Measurements from ENCODE around the gene SPDEF.

The SPDEF gene

DNA sequence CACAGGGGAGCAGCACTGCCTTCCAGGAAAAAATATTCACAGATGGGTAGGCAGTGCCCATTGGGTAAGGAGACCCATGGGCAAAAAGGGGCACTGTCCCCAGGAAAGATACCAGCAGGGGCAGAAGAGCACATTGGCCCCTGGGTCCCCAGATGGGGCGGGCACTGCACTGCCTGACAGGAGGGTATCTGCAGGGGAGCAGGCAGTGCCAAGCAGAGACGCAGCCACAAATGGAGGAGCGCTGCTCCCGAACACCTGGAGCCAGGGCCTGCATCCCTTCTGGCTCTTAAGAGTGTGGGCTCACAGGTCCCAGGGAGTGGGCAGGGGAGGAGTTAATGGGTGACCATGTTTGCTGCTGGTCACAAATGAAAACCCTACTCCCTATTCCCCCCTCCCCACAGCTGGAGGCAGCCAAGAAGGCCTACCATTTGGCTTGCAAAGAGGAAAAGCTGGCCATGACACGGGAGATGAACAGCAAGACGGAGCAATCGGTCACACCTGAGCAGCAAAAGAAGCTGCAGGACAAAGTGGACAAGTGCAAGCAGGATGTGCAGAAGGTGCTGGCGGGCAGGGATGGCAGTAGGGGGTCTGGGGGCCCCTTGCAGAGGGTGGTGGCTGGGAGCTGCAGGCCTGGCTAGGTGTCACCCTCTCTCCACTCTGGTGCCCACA is 27.0 kb downstream of the SPDEF start:
- no peak for DNase-seq (ENCODE audit: low read depth in 2 of 2, low spot score in 1 of 2)

DNA sequence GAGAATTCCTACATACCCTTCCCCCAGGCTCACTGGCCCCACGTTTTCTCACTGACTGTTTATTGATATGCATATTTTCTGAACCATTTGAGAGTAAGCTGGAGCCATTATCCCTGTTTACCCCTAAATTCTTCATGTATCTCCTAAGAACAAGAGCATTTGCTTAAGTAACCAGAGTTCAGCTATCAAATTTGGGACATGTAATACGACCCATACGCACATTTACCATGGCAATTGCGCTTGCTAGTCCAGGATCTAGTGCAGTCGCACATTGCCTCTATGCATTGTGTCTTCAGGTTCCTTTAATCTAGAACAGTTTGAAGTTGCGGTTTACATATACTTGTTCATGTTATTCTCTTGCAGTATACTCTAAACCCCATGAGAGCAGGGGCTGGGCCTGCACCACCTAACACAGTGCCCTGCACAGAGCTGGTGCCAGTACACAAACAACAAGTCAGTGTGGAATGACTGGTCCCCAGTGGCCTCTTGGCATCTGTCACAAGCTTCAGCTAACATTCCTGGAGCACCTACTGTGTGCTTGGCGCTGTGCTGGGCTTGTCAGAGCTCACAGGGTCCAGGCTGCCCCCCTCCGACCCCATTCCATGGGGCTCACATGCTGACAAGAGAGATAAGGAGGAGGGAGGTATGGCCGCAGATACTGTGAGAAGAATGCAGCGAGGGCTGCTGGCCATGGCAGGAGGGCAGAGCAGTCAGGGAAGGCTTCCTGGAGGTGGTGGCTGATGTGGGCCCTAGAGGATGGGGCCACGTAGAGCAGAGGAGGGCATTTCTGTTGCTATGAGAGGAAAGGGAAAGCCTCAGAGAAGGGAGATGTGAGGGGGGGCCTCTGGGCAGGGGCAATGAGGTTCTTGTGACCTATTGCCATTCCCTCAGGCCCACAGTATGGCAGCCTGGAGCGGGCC is 28.1 kb downstream of the SPDEF start:
- no peak for DNase-seq (ENCODE audit: low read depth in 2 of 2, low spot score in 1 of 2)

DNA sequence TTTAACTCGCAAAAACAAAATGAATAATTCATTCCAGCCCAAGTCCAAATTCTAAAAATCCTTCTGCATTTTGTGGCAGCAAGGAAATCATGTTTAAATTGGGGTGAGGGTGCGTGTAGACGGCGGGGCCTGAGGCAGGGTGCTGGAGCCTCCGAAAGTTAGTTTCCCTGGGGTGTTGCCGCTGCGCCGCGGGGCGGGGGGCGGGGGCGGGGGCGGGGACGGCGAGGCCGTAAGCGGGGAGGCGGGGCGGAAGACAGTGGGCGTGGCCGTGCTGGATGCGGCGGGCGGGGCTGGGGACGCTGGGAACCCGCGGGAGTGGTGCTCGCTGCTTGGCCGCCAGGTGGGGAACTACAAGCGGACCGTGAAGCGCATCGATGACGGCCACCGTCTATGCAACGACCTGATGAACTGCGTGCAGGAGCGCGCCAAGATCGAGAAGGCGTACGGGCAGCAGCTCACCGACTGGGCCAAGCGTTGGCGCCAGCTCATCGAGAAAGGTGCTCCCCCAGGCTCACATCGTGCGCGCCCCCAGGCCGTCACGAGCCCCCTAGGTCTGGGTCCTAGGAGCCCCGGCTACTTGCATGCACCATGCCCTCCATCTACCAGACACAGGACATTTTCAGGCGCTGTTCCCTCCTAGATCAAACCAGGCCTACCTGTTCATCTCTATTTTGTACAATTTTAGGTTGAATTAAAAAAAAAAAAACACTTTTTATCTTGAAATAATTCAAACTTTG is 29.0 kb downstream of the SPDEF start:
- DNase-seq (ENCODE audit: low read depth in 2 of 2, low spot score in 1 of 2): peak; percentile 92 to 93

DNA sequence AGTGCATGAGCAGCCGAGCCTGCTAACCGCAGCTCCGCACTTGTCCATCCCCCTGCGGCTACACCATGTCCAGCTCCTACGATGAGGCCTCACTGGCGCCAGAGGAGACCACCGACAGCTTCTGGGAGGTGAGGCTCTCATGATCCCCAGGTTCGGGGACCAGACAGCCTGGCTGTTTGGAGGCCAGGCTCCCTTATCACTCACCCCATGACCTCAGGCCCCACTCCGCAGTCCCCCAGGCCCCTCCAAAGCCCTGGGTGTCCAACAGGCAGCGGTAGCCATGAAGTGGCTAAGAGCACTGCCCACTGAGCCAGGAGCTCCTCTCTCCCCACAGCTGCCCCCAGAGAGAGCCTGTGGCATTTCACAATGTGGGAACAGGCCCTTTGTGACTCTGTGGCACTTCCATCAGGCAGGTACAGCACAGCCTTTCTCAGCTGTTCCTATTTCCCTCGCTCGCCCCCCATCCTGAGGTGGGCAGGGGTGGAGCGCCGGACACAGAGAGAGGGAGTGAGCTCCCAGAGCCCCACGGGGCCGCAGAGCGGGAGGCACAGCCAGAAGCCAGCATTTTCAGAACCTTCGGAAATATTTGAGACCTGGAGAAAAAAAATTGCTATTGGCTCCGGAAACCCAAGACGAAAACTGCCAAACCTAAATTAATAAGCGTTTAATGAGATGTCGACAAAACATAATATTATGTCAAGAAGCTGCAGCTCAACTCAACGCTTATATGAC is 29.7 kb downstream of the SPDEF start:
- no peak for DNase-seq (ENCODE audit: low read depth in 2 of 2, low spot score in 1 of 2)

DNA sequence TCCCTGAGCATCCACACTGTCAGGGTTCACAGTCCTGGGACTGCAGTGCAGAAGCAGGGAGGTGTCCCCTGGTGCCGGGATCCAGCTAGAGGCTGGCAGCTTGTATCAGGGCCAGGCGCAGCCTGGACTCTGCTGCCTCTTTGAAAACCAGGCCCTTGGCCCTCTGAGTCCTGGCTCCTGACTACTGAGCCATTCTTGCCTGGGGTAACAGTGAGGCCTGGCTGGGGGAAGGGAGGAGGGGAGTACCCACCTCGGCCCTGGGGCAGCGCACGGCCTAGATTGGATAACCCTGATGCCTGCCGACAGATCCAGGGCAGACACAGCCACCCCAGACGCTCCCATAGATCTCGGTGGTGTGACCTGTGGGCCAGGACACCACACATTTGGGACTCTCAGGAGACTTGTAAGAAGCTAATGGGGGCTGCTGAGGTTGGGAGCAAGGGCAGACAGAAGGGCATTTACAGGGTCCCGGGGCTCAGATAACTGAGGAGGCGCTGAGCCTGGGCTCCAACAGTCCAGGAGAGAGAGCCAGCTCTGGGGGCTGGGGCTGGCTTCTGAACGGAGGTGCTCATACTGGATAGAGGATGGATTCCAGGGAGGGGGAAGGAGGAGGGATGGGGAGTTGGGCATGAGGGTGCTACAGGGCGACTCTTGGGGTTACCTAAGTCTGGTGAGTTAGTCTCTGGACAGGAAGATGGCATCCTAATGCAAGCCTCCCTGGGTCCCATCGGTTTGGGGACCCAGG is 30.5 kb downstream of the SPDEF start:
- no peak for DNase-seq (ENCODE audit: low read depth in 2 of 2, low spot score in 1 of 2)

DNA sequence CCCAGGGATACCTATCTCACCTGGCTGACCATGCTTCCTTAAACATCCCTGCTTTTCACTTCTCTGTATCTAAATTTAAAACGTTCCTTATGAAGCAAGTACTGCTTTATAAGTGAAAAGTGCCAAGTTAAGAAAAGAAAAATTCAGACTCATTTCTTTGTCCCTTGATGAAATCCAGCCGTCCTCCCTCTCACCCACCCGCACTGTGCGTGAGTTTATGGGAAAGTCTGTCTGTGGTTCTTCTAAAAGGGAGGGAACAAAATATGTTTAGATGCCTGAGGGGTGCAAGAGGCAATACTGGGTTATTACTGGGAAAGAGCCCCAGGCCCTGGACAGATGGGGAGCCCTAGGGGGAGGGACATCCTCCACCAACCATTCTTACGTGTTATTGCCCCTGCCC is 31.2 kb downstream of the SPDEF start:
- no peak for DNase-seq (ENCODE audit: low read depth in 2 of 2, low spot score in 1 of 2)

DNA sequence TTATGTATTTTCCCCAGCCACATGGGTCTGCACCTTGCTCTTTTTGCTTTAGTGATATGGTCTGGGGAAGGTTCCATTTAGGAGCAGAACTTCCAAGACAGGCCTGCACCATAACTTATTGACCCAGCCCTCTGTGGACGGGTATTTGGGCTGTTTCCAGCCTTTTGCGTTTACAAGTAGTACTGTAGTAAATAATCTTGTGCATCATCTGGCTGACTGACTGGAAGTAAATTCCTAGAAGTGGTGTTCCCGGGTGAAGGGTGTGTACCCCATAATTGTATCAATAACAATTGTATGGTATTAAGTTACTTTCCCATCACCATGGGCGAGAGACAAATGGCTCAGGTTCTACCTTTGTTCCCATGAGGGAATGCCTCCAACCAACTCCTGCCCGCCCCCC is 31.6 kb downstream of the SPDEF start:
- no peak for DNase-seq (ENCODE audit: low read depth in 2 of 2, low spot score in 1 of 2)

DNA sequence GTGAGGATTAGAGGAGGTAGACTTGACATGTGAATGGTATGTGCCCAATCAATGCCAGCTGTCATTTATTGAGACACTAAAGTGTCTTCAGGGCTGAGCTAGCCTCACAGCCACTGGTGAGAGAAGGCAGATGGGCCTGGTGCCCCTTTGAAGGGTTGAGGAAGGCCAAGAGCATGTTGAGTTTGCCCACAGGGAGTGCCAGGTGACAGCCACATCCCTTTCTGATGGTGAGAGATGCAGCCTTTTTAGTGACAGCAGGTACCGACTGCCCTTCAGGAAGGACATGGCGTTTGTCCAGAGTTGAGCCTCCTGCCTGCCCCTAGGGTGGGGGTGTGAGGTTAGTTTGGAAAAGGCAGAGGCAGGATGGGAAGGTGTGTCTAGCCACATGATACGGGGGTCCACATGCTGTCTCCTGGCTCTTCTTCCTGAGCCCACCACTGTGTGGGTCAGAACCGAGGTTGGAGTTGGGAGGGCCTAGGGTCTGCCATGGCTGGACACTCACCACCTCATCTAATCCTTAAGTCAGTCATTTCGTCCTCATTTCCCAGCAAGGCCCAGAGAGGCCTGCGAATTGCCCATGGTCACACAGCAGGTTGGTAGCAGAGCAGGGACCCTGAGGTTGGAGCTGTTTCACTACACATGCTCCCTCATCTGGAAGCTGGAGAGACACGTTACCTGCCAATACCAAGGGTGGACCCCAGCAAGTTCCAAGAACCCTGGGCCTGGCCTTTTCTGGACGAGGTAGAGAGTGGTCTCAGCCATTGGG is 32.5 kb downstream of the SPDEF start:
- no peak for DNase-seq (ENCODE audit: low read depth in 2 of 2, low spot score in 1 of 2)

DNA sequence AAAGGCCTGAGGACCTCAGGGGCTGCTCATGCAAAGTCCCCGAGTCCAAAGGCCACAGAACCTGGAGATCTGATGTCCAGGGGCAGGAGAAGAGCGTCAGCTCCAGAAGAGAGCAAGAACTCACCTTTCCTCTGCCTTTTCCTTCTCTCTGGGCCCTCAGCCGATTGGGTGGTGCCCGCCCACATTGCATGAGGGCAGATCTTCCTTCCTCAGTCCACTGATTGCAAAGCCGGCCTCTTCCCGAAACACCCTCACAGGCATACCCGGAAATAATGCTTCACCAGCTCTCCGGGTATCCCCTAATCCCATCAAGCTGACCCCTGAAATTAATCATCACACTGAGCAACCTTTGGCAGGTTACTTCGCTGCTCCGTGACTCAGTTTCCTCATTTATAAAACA is 33.4 kb downstream of the SPDEF start:
- DNase-seq (ENCODE audit: low read depth in 2 of 2, low spot score in 1 of 2): no peak

DNA sequence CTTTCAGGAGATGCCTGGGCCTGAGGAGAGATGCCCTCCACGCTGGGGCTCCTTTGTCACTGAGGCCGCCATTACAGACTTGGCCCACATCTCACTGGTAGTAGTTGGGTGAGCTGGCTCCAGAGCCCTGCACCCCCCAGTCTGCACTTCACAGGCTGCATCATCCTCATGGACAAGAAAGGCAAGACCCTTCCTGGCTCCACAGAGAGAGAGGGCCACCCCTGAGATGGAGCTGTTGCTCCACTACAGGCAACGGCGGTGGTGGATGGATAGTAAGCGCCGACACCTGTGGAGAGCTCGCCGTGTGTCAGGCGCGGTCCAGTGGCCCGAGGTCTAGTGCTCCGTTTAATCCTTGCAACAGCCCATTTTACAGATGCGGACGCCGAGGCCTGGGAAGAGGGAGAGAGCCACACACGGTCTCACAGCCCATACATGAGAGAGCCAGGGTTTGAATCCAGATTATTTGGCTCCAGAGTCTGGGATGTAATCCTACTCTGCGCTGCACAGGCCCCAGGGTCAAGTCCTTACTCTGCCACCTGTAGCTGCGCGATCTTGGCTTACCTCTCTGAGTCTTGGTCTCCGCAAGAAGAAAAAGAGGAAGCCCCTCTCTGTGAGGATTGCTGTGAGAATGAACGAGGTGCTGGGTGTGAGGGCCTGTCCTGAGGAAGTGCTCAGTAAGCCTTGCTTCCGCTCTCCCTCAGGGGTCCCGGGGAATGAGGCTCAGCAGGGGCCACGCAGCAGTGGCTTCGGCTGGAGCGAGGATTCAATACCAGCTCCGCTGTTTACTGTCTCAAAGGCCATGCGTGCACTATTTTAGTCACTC is 34.5 kb downstream of the SPDEF start:
- DNase-seq (ENCODE audit: low read depth in 2 of 2, low spot score in 1 of 2): no peak

DNA sequence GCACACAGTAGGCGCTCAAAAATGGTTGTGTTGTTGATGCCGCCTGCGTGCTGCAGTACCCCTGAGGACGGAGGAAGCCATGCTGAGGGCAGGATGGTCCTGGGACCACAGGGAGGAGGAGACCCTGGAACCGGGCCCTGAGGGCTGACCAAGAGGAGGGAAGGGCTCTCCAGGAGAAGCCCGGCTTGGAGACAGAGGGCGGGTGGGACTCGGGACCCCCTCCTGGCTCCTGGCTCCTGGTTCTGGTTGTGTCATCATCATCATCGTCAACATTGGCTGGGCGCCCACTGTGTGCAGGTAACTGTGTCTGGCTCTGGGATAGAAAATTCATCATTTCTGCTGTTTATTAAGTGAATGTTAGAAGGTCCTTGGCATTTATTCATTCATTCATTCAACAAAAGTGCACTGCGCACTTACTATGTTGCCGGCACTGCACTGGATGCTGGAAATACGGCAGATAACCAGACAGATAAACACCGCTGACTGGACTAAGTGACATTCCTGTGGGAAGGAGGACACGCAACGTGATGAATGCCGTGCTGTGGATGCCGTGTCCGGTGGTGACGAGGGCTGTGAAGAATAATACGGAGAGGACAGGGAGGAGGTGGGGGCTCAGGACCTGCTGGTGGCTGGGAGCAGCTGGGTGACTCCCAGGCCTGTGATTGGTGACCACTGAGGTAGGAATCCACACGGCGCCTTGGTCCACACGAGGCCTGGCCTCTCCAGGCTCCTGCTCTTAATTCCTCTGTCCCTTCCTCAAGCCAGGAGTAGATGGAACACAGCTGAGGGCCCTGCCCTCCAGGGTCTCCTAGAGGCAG is 35.3 kb downstream of the SPDEF start:
- DNase-seq (ENCODE audit: low read depth in 2 of 2, low spot score in 1 of 2): no peak

DNA sequence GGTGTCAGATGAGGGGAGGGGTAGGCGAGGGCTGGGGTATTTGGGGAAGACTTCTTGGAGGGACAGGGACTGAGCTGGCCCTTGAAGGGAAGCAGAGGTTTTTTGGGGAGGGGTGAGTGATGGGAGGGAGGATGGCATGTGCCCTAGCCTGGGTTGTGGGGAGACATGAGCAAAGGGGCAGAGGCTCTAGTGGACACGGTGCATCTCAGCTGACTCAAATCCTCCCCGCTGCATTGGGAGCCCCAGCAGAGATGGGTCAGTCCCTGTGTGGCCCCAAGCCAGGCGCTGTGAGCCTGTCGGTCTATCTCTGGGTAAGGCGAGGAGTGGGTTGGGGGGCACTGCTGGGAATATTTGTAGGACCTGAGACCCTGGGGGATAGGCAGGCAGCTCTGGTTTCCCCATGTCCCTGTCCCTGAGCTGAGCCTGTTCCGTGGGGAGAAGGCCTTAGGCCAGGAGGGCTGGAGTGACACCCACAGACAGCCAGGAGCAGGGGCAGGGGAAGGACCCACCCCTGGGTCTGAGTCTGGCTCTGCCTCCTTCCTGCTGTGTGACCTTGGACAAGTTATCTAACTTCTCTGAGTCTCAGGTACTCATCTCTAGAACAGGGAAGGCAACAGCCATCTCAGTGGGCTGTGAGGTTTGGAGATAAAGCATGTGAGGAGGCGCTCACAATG is 36.0 kb downstream of the SPDEF start:
- DNase-seq (ENCODE audit: low read depth in 2 of 2, low spot score in 1 of 2): no peak

DNA sequence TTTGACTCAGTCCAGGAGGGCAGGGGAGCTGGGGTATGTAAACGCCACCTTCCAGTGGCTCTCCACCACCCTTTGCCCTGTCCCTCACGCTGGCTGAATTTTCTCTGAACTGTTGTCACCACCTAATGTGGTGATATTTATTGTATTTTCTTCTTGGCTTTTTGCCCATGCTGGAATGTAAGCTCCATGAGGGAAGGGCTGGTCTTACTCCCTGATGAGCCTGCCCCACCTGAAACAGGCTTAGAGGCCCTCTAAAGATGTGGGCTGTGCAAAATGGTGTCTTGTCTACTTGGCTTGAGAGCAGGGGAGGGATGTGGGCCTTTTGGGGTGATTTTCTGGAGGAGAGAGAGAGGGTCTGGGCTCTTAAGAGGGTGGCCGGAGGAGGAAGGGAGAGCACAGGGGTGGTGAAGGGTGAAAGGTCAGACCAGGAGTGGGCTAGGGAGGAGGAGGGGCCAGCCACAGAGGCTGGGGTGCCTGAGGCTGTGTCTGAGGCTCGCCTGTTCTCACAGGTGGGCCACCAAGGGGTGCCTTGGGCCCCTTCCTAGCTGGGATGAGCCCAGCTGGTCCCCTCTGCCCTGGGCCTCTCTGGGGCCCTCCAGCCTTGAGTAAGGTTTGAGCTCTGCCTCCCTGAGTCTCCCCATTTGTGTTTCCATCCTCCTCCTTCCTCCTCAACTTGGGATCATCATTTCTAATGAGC is 37.3 kb downstream of the SPDEF start:
- no peak for DNase-seq (ENCODE audit: low read depth in 2 of 2, low spot score in 1 of 2)

DNA sequence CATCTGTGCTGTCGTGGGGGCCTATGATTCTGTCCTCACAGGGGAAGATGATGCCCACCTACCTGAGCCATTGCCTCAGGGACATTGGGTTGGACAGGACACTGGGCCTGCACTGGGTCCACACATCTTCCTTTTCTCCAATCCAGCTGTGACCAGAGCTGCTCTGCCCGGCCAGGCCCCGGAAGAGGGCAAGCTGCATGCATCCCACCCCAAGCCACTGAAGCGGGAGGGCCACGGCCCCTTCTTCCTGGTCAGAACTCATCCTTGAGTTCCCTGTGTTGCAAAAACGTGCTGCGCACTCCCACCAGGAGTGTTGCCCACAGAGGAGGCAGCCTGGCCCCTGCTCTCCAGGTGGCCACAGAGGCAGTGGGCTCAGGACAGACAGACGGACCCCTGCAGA is 38.2 kb downstream of the SPDEF start:
- DNase-seq (ENCODE audit: low read depth in 2 of 2, low spot score in 1 of 2): no peak

DNA sequence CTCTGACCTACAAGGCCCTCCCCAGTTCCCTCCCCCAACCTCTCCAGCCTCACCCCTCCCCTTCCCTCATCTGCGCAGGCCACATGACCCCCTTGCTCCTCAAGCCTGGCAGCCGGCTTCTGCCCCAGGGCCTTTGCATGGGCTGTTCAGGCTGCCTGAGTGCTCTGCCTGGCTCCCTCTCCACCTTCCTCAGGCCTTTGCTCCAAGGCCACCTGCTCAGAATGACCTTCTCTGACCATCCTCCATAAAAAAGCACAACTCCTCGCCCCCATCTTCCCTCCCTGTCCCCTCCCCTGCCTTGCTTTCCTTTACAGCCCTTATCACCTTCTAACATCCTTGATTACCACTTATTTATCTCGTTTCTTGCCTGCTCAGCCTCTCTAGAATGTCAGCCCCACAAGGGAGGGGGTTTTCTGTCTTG is 38.7 kb downstream of the SPDEF start:
- no peak for DNase-seq (ENCODE audit: low read depth in 2 of 2, low spot score in 1 of 2)

DNA sequence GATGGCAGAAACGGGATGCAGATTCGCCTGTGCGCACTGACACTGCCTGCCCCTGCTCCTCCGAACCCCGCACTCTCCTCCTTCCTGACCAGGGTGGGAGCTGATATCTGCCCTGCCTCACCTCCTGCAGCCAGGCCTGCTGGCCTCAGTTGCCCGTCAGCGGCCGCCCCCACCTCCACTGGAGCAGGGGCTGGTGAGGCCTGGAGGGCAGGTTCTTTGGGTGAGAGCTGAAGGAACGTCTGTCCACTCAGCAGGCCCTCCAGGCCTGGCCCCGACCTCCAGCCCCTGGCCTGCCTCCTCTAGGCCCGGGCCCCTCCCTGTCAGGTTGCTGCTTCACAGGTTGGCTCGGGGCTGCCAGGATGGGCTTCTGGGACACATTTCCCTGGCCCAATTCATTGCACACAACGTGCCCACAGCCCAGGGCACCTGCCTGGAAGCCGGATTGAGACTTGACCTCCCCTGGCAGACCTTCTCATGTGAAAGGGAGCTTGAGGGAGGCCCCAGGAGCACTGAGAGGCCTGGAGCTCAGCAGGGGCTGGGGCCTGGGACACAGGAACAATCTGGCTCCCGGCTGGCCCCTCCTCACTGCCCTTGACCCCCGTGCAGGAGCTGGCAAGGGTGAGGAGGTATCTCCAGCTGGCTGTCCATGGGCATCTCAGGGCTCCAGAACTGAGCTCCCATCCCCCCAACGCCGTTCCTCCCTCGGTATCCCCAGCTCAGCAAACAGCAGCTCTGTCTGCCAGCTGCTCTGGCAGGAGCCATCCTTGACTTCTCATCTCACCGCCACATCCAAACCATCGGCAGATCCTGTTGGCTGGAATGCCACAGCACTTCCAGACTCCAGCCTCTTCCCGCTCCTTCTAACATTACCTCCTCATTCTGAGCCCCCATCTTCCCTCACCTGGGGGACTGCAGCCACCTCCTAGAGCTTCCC is 39.5 kb downstream of the SPDEF start:
- DNase-seq (ENCODE audit: low read depth in 2 of 2, low spot score in 1 of 2): no peak

Data from stimulated activated CD8-positive, alpha-beta memory T cell treated with anti-CD3 and anti-CD28 coated beads, Interleukin-4, amount 100 ng/mL, for 4 hours (primary cell).